ENCODE measurements around the gene SAFB. TPM values are rescaled to one million over a fixed set of nuclear protein-coding genes. Genes with fewer than 3 reads are reported as not detected.

The SAFB gene
- total RNA-seq, 1 donor = 33.7 TPM

GRCh38 chr19:5588906-5589676 is 33.8 kb upstream of the SAFB start:
- H3K4me2 ChIP-seq (ENCODE audit: insufficient read depth, low read length) = no peak overlapping the region
- H3K27me3 ChIP-seq (ENCODE audit: insufficient read depth, low read length) = no peaks in the 10 kb centered on the region
- peak; percentile 89 for DNase-seq (ENCODE audit: insufficient read length, low spot score, missing footprints)
- no peak overlapping the region for H3K27ac ChIP-seq (ENCODE audit: low read depth, low read length)
- H3K4me3 ChIP-seq (ENCODE audit: insufficient read depth, low read length) = no peak overlapping the region
- no peaks in the 10 kb centered on the region for H3K4me1 ChIP-seq (ENCODE audit: insufficient read depth, low read length)
- H3K9me3 ChIP-seq (ENCODE audit: low read depth, low read length) = no peaks in the 10 kb centered on the region
- H2AFZ ChIP-seq (ENCODE audit: low read length) = no peak overlapping the region
- H4K20me1 ChIP-seq (ENCODE audit: insufficient read depth, low read length) = peaks cover 22% of the 10 kb centered on the region
- H3K36me3 ChIP-seq (ENCODE audit: insufficient read depth, low read length) = peaks cover 72% of the 10 kb centered on the region
- no peaks in the 10 kb centered on the region for H3K79me2 ChIP-seq (ENCODE audit: insufficient read depth, low read length)
- TF ChIP-seq CTCF (IDR thresholded peaks at IDR 0.05; ENCODE audit: extremely low read depth, low read depth, low read length) = no peak

GRCh38 chr19:5590151-5590864 is 32.6 kb upstream of the SAFB start:
- peak; percentile 57 for DNase-seq (ENCODE audit: insufficient read length, low spot score, missing footprints)
- Histone ChIP-seq H3K4me2 (ENCODE audit: insufficient read depth, low read length) (no peak overlapping the region), H3K36me3 (ENCODE audit: insufficient read depth, low read length) (peaks cover 80% of the 10 kb centered on the region), H3K27ac (ENCODE audit: low read depth, low read length) (no peak overlapping the region), H3K9me3 (ENCODE audit: low read depth, low read length) (no peaks in the 10 kb centered on the region), H3K27me3 (ENCODE audit: insufficient read depth, low read length) (no peaks in the 10 kb centered on the region), H2AFZ (ENCODE audit: low read length) (no peak overlapping the region), H3K4me1 (ENCODE audit: insufficient read depth, low read length) (no peaks in the 10 kb centered on the region), H4K20me1 (ENCODE audit: insufficient read depth, low read length) (peaks cover 24% of the 10 kb centered on the region), H3K79me2 (ENCODE audit: insufficient read depth, low read length) (no peaks in the 10 kb centered on the region), H3K4me3 (ENCODE audit: insufficient read depth, low read length) (no peak overlapping the region)
- no peak for TF ChIP-seq CTCF (IDR thresholded peaks at IDR 0.05; ENCODE audit: extremely low read depth, low read depth, low read length)

- no peak for TF ChIP-seq CTCF (IDR thresholded peaks at IDR 0.05; ENCODE audit: extremely low read depth, low read depth, low read length)
- H2AFZ ChIP-seq (ENCODE audit: low read length) = no peak overlapping the region
- DNase-seq (ENCODE audit: insufficient read length, low spot score, missing footprints) = peak; percentile 66
- no peaks in the 10 kb centered on the region for H3K27me3 ChIP-seq (ENCODE audit: insufficient read depth, low read length)
- H3K79me2 ChIP-seq (ENCODE audit: insufficient read depth, low read length) = no peaks in the 10 kb centered on the region
- H3K4me3 ChIP-seq (ENCODE audit: insufficient read depth, low read length) = no peak overlapping the region
- no peak overlapping the region for H3K4me2 ChIP-seq (ENCODE audit: insufficient read depth, low read length)
- peaks cover 28% of the 10 kb centered on the region for H4K20me1 ChIP-seq (ENCODE audit: insufficient read depth, low read length)
- no peaks in the 10 kb centered on the region for H3K9me3 ChIP-seq (ENCODE audit: low read depth, low read length)
- H3K36me3 ChIP-seq (ENCODE audit: insufficient read depth, low read length) = peaks cover 85% of the 10 kb centered on the region
- no peak overlapping the region for H3K27ac ChIP-seq (ENCODE audit: low read depth, low read length)
- no peaks in the 10 kb centered on the region for H3K4me1 ChIP-seq (ENCODE audit: insufficient read depth, low read length)
Measured at GRCh38 chr19:5590865-5591154, 32.1 kb upstream of the SAFB start.

GRCh38 chr19:5591476-5591875 is 31.4 kb upstream of the SAFB start:
- no peaks in the 10 kb centered on the region for H3K27me3 ChIP-seq (ENCODE audit: insufficient read depth, low read length)
- H3K36me3 ChIP-seq (ENCODE audit: insufficient read depth, low read length) = peaks cover 81% of the 10 kb centered on the region
- H3K9me3 ChIP-seq (ENCODE audit: low read depth, low read length) = no peaks in the 10 kb centered on the region
- TF ChIP-seq CTCF (IDR thresholded peaks at IDR 0.05; ENCODE audit: extremely low read depth, low read depth, low read length) = no peak
- H4K20me1 ChIP-seq (ENCODE audit: insufficient read depth, low read length) = peaks cover 25% of the 10 kb centered on the region
- no peak for DNase-seq (ENCODE audit: insufficient read length, low spot score, missing footprints)
- H3K4me2 ChIP-seq (ENCODE audit: insufficient read depth, low read length) = no peak overlapping the region
- H3K79me2 ChIP-seq (ENCODE audit: insufficient read depth, low read length) = no peaks in the 10 kb centered on the region
- H2AFZ ChIP-seq (ENCODE audit: low read length) = no peak overlapping the region
- no peak overlapping the region for H3K4me3 ChIP-seq (ENCODE audit: insufficient read depth, low read length)
- no peak overlapping the region for H3K27ac ChIP-seq (ENCODE audit: low read depth, low read length)
- no peaks in the 10 kb centered on the region for H3K4me1 ChIP-seq (ENCODE audit: insufficient read depth, low read length)

All from osteoblast (primary cell).